Lung (tissue), 12 donors: ENCODE data around the gene CA5A. TPM values are rescaled to one million over a fixed set of nuclear protein-coding genes. Genes with fewer than 3 reads are reported as not detected.
"Not testable (repeated sequence)": the region's sequence is repeated elsewhere in the genome, so short reads cannot be mapped to it uniquely, and the experiment has no call there.

Experiments used
- ATAC-seq: fragments of 200-7000 bp; cut with Tn5 transposase; one replicate; pipeline ENCODE4 v1.9.1; 2020; ENCODE audit warnings: moderate number of reproducible peaks; ENCODE audit not compliant: insufficient read depth, low FRiP score
- DNase-seq, 3 donors: peaks; one replicate each; pipeline ENCODE4 v3.0.0-alpha.2; 2013 to 2017
- H3K27ac ChIP-seq, 2 donors: one replicate each; pipeline ENCODE4 v1.5.1; 2013; ENCODE audit warnings: mild to moderate bottlenecking in 2 of 2, moderate library complexity in 2 of 2, control low read depth in 1 of 2, inconsistent platforms in 1 of 2, low read depth in 1 of 2, low read length in 1 of 2
- H3K27me3 ChIP-seq, 3 donors: one replicate each; pipeline ENCODE4 v1.5.1; 2013; ENCODE audit warnings: low read length in 2 of 3; ENCODE audit not compliant: control insufficient read depth in 3 of 3, insufficient read depth in 3 of 3
- H3K36me3 ChIP-seq, 4 donors: one replicate each; pipeline ENCODE4 v1.5.1; 2013; ENCODE audit warnings: low read length in 4 of 4, mild to moderate bottlenecking in 1 of 4, moderate library complexity in 1 of 4; ENCODE audit not compliant: control insufficient read depth in 4 of 4, insufficient read depth in 4 of 4
- H3K4me1 ChIP-seq, 5 donors: one replicate each; pipeline ENCODE4 v1.5.1; 2013; ENCODE audit warnings: low read length in 5 of 5, mild to moderate bottlenecking in 2 of 5, moderate library complexity in 1 of 5; ENCODE audit not compliant: control insufficient read depth in 5 of 5, insufficient read depth in 5 of 5
- H3K4me3 ChIP-seq: one replicate; pipeline ENCODE4 v1.5.1; 2013; ENCODE audit warnings: mild to moderate bottlenecking, control low read depth, moderate library complexity
- H3K9ac ChIP-seq, 2 donors: one replicate each; pipeline ENCODE4 v1.5.1; 2013; ENCODE audit warnings: low read length in 2 of 2, control low read depth in 1 of 2; ENCODE audit not compliant: insufficient read depth in 1 of 2
- H3K9me3 ChIP-seq, 4 donors: one replicate each; pipeline ENCODE4 v1.5.1; 2013; ENCODE audit warnings: low read length in 3 of 4, mild to moderate bottlenecking in 1 of 4, moderate library complexity in 1 of 4; ENCODE audit not compliant: control insufficient read depth in 4 of 4, insufficient read depth in 3 of 4
- CTCF ChIP-seq: IDR thresholded peaks from 2 replicates; pipeline ENCODE4 v1.5.1; 2012; ENCODE audit warnings: mild to moderate bottlenecking; ENCODE audit errors: control extremely low read depth, extremely low read depth
- WGBS, 2 donors: extraction: QIAGEN DNeasy Blood & Tissue Kit; methylation state at CpG; one replicate each; pipeline ENCODE4 v1.1.7; 2013; 5-methylcytosine and 5-hydroxymethylcytosine counted together
- polyA plus RNA-seq, 2 donors: library from polyadenylated mRNA; stranded (reverse); fragments of 200-250 nt; gene quantifications; one replicate each; pipeline ENCODE4 v1.2.1, GENCODE V29; 2013
- total RNA-seq, 2 donors: library from RNA; depleted of rRNA in 1 of 2; stranded (reverse); fragments of >200 nt in 1 of 2; gene quantifications; one replicate each; pipeline ENCODE4 v1.2.1, GENCODE V29; 2014 to 2021
- donor health status: control.
- donor health status: control.
- donor health status: Bipolar disorder and iron deficiency.
- donor health status: healthy.
- donor health status: DM: yes; HTN: yes; CAD: no.

Gene CA5A
- total and polyA plus RNA-seq, 4 donors = 0.03 to 0.63 (median 0.14) TPM; not detected in 1

- no peaks in the 10 kb centered on the region for H3K4me1 ChIP-seq
- no peak overlapping the region for H3K9ac ChIP-seq
- no peak for TF ChIP-seq CTCF
- H3K4me3 ChIP-seq = no peak overlapping the region
- DNase-seq = no peak
- H3K36me3 ChIP-seq = no peaks in the 10 kb centered on the region
- H3K27me3 ChIP-seq = peaks cover 0 to 2% (median 0%) of the 10 kb centered on the region in 3 donors
- no peaks in the 10 kb centered on the region for H3K9me3 ChIP-seq
- WGBS, 2 donors = 95 to 96% methylated on average over 4 of the region's 4 CpGs
- no peak for ATAC-seq
- no peak overlapping the region for H3K27ac ChIP-seq
Measured at GRCh38 chr16:87938412-87938949, 2.2 kb upstream of the CA5A start.

DNA sequence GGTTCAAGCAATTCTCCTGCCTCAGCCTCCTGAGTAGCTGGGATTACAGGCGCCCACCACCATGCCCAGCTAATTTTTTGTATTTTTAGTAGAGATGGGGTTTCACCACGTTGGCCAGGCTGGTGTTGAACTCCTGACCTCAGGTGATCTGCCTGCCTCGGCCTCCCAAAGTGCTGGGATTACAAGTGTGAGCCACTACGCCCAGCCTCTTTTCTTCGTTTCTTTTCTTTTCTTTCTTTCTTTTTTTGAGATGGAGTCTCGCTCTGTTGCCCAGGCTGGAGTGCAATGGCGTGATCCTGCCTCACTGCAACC lies 858 bp upstream of the CA5A start:
- H3K36me3 ChIP-seq, H3K4me3 ChIP-seq, H3K9me3 ChIP-seq, H3K9ac ChIP-seq, DNase-seq, H3K4me1 ChIP-seq, ATAC-seq, H3K27me3 ChIP-seq, H3K27ac ChIP-seq: not testable (repeated sequence)
- 88 to 94% methylated on average over 7 of the region's 7 CpGs for WGBS, 2 donors

GRCh38 chr16:87936016-87936374 lies 334 bp downstream of the CA5A start:
- H3K9me3 ChIP-seq, H3K4me3 ChIP-seq, ATAC-seq, H3K36me3 ChIP-seq, H3K9ac ChIP-seq, DNase-seq, H3K4me1 ChIP-seq, H3K27me3 ChIP-seq, H3K27ac ChIP-seq: not testable (repeated sequence)
- 91% methylated on average over 14 of the region's 14 CpGs for WGBS, 2 donors

DNA sequence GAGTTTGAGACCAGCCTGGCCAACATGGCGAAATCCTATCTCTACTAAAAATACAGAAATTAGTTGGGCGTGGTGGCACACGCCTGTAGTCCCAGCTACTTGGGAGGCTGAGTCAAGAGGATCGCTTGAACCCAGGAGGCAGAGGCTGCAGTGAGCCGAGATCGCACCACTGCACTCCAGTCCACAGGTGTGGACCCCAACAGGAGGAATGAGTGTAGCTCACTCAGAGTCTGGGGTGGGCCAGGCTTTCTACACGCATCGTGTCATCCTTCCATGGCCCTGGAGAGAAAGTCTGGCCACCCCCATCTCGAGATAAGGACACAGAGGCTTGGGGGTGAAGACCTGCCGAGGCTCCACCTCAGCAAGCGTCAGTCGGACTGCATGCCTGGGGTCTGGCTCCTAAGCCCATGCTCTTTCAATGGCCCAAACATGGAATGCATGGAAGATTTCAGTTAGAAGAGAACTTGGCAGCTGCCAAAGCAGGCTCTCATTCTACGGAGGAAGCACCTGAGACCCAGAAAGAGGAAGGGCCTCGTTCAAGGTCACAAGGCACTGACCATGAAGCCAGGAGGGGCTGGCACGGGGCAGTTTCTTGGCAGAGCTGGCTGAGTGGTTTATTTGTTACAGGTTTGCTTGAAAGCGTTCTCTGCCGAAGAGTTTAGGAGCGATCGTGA lies 1.4 kb downstream of the CA5A start:
- not testable (repeated sequence) for H3K36me3 ChIP-seq, H3K27me3 ChIP-seq, H3K27ac ChIP-seq, H3K4me1 ChIP-seq, H3K4me3 ChIP-seq, H3K9ac ChIP-seq, DNase-seq, H3K9me3 ChIP-seq, ATAC-seq
- WGBS, 2 donors = 79 to 81% methylated on average over 17 to 19 of the region's 19 CpGs

- no peaks in the 10 kb centered on the region for H3K27me3 ChIP-seq
- no peaks in the 10 kb centered on the region for H3K4me1 ChIP-seq
- H3K36me3 ChIP-seq = no peaks in the 10 kb centered on the region
- ATAC-seq (no peak), DNase-seq (no peak)
- no peak for TF ChIP-seq CTCF
- no peak overlapping the region for H3K27ac ChIP-seq
- no peak overlapping the region for H3K4me3 ChIP-seq
- 89 to 94% methylated on average over 3 of the region's 3 CpGs for WGBS, 2 donors
- peaks cover 0 to 2% (median 0%) of the 10 kb centered on the region in 4 donors for H3K9me3 ChIP-seq
- H3K9ac ChIP-seq = no peak overlapping the region
Measured at GRCh38 chr16:87933140-87933495, 3.2 kb downstream of the CA5A start.

DNA sequence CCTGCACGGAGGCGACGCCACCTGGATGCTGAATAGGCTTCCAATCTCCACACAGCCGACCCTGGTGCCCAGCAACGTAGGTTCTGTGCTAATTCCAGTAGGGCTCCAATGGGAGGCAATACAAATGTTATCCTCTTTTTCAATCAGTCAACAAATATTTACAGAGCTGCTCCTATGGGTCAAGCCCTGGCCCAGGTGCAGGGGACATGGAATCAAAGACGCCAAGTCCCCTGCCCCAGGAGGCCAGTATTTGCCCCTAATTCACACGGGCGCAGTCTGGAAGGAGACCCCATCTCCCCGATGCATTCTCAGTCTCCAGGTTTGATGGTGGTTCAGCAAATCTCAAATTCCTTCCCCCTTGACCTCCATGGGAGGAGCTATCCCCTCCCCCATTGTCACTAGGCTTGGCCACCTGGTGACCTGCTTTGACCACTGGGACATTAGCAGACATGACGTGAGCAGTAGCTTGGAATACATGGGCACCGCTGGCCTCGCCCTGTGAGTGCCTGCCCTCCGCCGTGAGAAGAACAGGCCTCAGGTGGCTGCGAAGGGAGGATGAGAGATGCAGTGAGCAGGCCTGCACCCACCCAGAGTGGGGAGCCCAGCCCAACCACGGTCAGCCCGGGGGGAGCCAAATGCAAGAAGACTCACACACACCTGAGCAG lies 3.7 kb downstream of the CA5A start:
- not testable (repeated sequence) for H3K27ac ChIP-seq, H3K36me3 ChIP-seq, H3K4me1 ChIP-seq, H3K9ac ChIP-seq, ATAC-seq, H3K27me3 ChIP-seq, DNase-seq, H3K9me3 ChIP-seq, H3K4me3 ChIP-seq
- 93 to 96% methylated on average over 15 to 17 of the region's 17 CpGs for WGBS, 2 donors
